ENCODE results near the gene ATRN.
"Not testable (repeated sequence)": the region's sequence is repeated elsewhere in the genome, so short reads cannot be mapped to it uniquely, and the experiment has no call there.

Gene ATRN

GRCh38 chr20:3576363-3576762 is 105.5 kb downstream of the ATRN start:
- no peak for DNase-seq

- no peak for DNase-seq
Observed at GRCh38 chr20:3577366-3577765, 106.5 kb downstream of the ATRN start.

- no peak for DNase-seq
Observed at GRCh38 chr20:3580412-3580811, 109.6 kb downstream of the ATRN start.

GRCh38 chr20:3583765-3584164 is 112.9 kb downstream of the ATRN start:
- DNase-seq: no peak

- no peak for DNase-seq
Observed at GRCh38 chr20:3586093-3586492, 115.3 kb downstream of the ATRN start.

- no peak for DNase-seq
Observed at GRCh38 chr20:3590164-3590563, 119.3 kb downstream of the ATRN start.

- DNase-seq: no peak
Observed at GRCh38 chr20:3592931-3593330, 122.1 kb downstream of the ATRN start.

- DNase-seq: no peak
Observed at GRCh38 chr20:3595541-3595940, 124.7 kb downstream of the ATRN start.

GRCh38 chr20:3603108-3603507 is 132.3 kb downstream of the ATRN start:
- no peak for DNase-seq

GRCh38 chr20:3605386-3605886 is 134.6 kb downstream of the ATRN start:
- not testable (repeated sequence) for DNase-seq

GRCh38 chr20:3606021-3606420 is 135.2 kb downstream of the ATRN start:
- DNase-seq: no peak

- no peak for DNase-seq
Observed at GRCh38 chr20:3611901-3612300, 141.1 kb downstream of the ATRN start.

- no peak for DNase-seq
Observed at GRCh38 chr20:3612795-3613572, 142.2 kb downstream of the ATRN start.

- no peak for DNase-seq
Observed at GRCh38 chr20:3613821-3614440, 143.1 kb downstream of the ATRN start.

- no peak for DNase-seq
Observed at GRCh38 chr20:3614466-3614865, 143.6 kb downstream of the ATRN start.

- not testable (repeated sequence) for DNase-seq
Observed at GRCh38 chr20:3615171-3615840, 144.5 kb downstream of the ATRN start.

- no peak for DNase-seq
Observed at GRCh38 chr20:3616250-3616649, 145.4 kb downstream of the ATRN start.

GRCh38 chr20:3621111-3621510 is 150.3 kb downstream of the ATRN start:
- DNase-seq: no peak

- DNase-seq: no peak
Observed at GRCh38 chr20:3622406-3622805, 151.6 kb downstream of the ATRN start.

GRCh38 chr20:3627476-3627875 is 156.7 kb downstream of the ATRN start:
- no peak for DNase-seq

GRCh38 chr20:3628502-3629314 is 157.9 kb downstream of the ATRN start:
- no peak for DNase-seq

GRCh38 chr20:3629893-3630292 is 159.1 kb downstream of the ATRN start:
- no peak for DNase-seq

GRCh38 chr20:3630429-3630828 is 159.6 kb downstream of the ATRN start:
- no peak for DNase-seq

Data from NCI-H1048 (cell line).